Esophagus muscularis mucosa (tissue), 4 donors: ENCODE data around the gene PCNX2. TPM values are rescaled to one million over a fixed set of nuclear protein-coding genes. Genes with fewer than 3 reads are reported as not detected.

Source experiments
- DNase-seq: peaks from one replicate; pipeline ENCODE4 v3.0.0-alpha.2; 2017; ENCODE audit errors: extremely low spot score
- H3K27ac ChIP-seq, 4 donors: fragments of 200-600 bp; sonication (generic); replicated peaks in 1 of 4; 1 replicate in 3 of 4; 2 replicates in 1 of 4; pipeline ENCODE4 v1.5.1; 2016 to 2019; ENCODE audit warnings: mild to moderate bottlenecking in 1 of 4
- H3K27me3 ChIP-seq, 4 donors: fragments of 200-600 bp; sonication (generic); one replicate each; pipeline versions ENCODE4 v1.5.1 to v1.6.0; 2016 to 2019
- H3K36me3 ChIP-seq, 4 donors: fragments of 200-600 bp; sonication (generic); one replicate each; pipeline ENCODE4 v1.5.1; 2016 to 2019
- H3K4me1 ChIP-seq, 4 donors: fragments of 200-600 bp; sonication (generic); one replicate each; pipeline ENCODE4 v1.5.1; 2016 to 2019
- H3K4me3 ChIP-seq, 4 donors: fragments of 200-600 bp; sonication (generic); 1 replicate in 2 of 4; 2 replicates in 2 of 4; pipeline ENCODE4 v1.5.1; 2016 to 2019; ENCODE audit warnings: mild to moderate bottlenecking in 4 of 4, moderate library complexity in 1 of 4
- H3K9me3 ChIP-seq, 4 donors: fragments of 200-600 bp; sonication (generic); 1 replicate in 3 of 4; 2 replicates in 1 of 4; pipeline ENCODE4 v1.5.1; 2016 to 2019
- CTCF ChIP-seq, 3 experiments: fragments of 200-600 bp in 2 of 3; fragments of 450-650 bp in 1 of 3; sonication (generic) in 2 of 3; IDR thresholded peaks; one replicate each; pipeline ENCODE4 v1.5.1; 2017 to 2019; ENCODE audit warnings: antibody characterized with exemption in 3 of 3, mild to moderate bottlenecking in 2 of 3, moderate library complexity in 1 of 3
- EP300 ChIP-seq: sonication (generic); formaldehyde crosslinking; IDR thresholded peaks from one replicate; pipeline ENCODE4 v1.6.1; 2017; ENCODE audit warnings: antibody characterized with exemption
- POLR2A ChIP-seq: fragments of 450-650 bp; IDR thresholded peaks from one replicate; pipeline ENCODE4 v1.6.1; 2017; ENCODE audit warnings: antibody characterized with exemption, moderate library complexity, mild to moderate bottlenecking, low read depth
- POLR2AphosphoS5 ChIP-seq, 2 donors: sonication (generic); formaldehyde crosslinking; IDR thresholded peaks; one replicate each; pipeline ENCODE4 v1.6.1; 2017; ENCODE audit warnings: antibody characterized with exemption in 2 of 2
- WGBS: methylation state at CpG from one replicate; pipeline ENCODE4 v1.1.5; 2018; 5-methylcytosine and 5-hydroxymethylcytosine counted together
- intact Hi-C: fragments of 100-400 bp; cut with DNase I; formaldehyde crosslinking; loops from one replicate; pipeline ENCODE4 v1.15.1; 2023
- total RNA-seq, 4 donors: library from RNA; depleted of rRNA; stranded (reverse); fragments of >200 nt; gene quantifications; one replicate each; pipeline versions ENCODE4 v1.1.0 to v1.2.1, GENCODE V29; 2016

The PCNX2 gene
- total RNA-seq, 4 donors from 2014 or later: 5.7 to 23.3 (median 7.9) TPM

GRCh38 chr1:233333086-233333485 is 37.6 kb upstream of the PCNX2 start:
- H3K4me3 ChIP-seq: no peak overlapping the region
- TF ChIP-seq EP300 (no peak), POLR2AphosphoS5 (IDR thresholded peaks at IDR 0.05) (no peak), CTCF (IDR thresholded peaks at IDR 0.05) (no peak), POLR2A (no peak)
- DNase-seq: no peak
- no peaks in the 10 kb centered on the region for H3K9me3 ChIP-seq
- intact Hi-C loops: no loop called here
- H3K36me3 ChIP-seq: no peaks in the 10 kb centered on the region
- peaks cover 8 to 13% (median 11%) of the 10 kb centered on the region in 4 donors for H3K4me1 ChIP-seq
- H3K27me3 ChIP-seq: peaks cover 0 to 57% (median 3%) of the 10 kb centered on the region in 4 donors
- no peak overlapping the region for H3K27ac ChIP-seq
- WGBS: 100% methylated on average over 1 of the region's 1 CpG

DNA sequence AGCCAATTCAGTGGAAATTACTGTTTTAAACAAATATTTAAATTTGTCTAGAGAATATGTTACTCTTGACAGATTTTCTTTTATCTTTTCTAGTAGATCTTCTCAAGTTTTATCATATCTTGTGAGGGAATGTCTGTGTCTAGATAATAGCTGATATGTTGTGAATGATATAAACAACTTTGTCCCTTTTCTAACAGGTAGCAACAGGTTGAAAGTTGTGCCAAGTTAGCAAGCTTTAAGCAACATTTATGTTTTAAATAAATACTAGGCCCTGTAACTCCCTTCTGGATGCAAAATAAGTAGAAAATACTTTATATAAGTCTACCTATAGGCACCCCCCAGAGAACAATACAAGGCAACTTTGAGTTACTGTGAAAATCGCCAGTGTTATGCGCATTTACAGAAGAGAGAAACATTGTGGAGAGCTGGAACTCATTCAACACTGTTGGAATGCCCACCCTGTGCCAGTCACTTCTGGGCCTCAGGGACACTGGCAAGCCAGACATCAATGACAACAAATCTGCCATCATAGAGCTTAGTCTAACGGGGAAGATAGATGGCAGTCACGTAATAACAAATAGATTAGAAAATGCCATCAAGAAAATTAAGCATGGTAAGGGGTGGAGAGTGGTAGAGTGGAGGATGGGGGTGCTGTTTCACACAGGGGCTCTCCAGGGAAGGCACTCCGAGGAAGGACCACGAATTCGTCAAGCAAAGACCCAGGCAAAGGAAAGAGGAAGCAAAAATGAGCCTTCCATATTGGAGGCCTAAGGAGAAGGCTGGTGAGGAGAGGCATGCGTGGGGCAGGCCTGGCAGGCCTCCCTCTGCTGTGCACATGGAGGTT is 36.4 kb upstream of the PCNX2 start:
- H3K4me3 ChIP-seq: no peak overlapping the region
- no peaks in the 10 kb centered on the region for H3K9me3 ChIP-seq
- 80% methylated on average over 8 of the region's 8 CpGs for whole genome bisulfite sequencing
- TF ChIP-seq POLR2A (no peak), CTCF (IDR thresholded peaks at IDR 0.05) (no peak), EP300 (no peak), POLR2AphosphoS5 (IDR thresholded peaks at IDR 0.05) (no peak)
- DNase-seq: no peak
- peaks cover 14 to 25% (median 23%) of the 10 kb centered on the region in 4 donors for H3K4me1 ChIP-seq
- peaks cover 0 to 68% (median 3%) of the 10 kb centered on the region in 4 donors for H3K27me3 ChIP-seq
- no peaks in the 10 kb centered on the region for H3K36me3 ChIP-seq
- H3K27ac ChIP-seq: no peak overlapping the region
- intact Hi-C loops: no loop called here

GRCh38 chr1:233328142-233328921 is 32.8 kb upstream of the PCNX2 start:
- no peak for DNase-seq
- TF ChIP-seq EP300: no peak
- no peak for TF ChIP-seq POLR2AphosphoS5 (IDR thresholded peaks at IDR 0.05)
- TF ChIP-seq POLR2A: no peak
- no peak for TF ChIP-seq CTCF (IDR thresholded peaks at IDR 0.05)
- Histone ChIP-seq H3K9me3 (no peaks in the 10 kb centered on the region), H3K36me3 (no peaks in the 10 kb centered on the region), H3K4me3 (peak overlapping the region; percentile 61 to 76 (median 66)), H3K4me1 (peaks cover 14 to 25% (median 24%) of the 10 kb centered on the region in 4 donors), H3K27ac (peak overlapping the region in 1 of 4 donors; percentile 29), H3K27me3 (peaks cover 0 to 55% (median 3%) of the 10 kb centered on the region in 4 donors)
- 2% methylated on average over 22 of the region's 96 CpGs for WGBS
- intact Hi-C loops: no loop called here

DNA sequence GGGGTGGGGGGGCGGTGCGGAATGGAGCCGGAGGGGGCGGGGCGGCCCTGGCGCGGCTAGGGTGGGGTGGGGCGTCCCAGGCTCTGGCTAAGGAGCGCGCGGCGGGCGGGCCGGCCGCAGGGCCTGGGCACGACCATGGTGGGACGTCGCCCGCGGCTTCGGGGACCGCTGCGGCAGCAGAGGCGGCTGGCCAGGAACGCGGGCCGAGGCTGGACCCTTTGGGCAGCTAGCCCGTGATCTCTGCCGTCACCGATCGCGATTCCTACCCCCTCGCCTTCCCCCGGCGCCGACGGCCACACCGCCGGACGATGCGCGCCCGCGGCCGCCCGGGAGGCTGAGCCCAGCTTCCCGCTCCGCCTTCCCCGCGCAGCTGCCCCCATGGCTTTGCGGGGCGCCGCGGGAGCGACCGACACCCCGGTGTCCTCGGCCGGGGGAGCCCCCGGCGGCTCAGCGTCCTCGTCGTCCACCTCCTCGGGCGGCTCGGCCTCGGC is 32.2 kb upstream of the PCNX2 start, which contains the start of gene MAP3K21:
MAP3K21 (plus strand) TSS at position 74 of the 491 bp plus-strand sequence; CDS start at position 379, 305 bp downstream.
- DNase-seq: no peak
- Histone ChIP-seq H3K4me3 (peak within 1 kb of the TSS; percentile 61 to 76 (median 66)), H3K27me3 (peaks cover 0 to 55% (median 3%) of the 10 kb centered on the region in 4 donors), H3K9me3 (no peaks in the 10 kb centered on the region), H3K27ac (peak within 1 kb of the TSS in 1 of 4 donors; percentile 29), H3K4me1 (peaks cover 14 to 25% (median 24%) of the 10 kb centered on the region in 4 donors), H3K36me3 (no peaks in the 10 kb centered on the region)
- intact Hi-C loops: no loop called here
- TF ChIP-seq POLR2A (no peak), POLR2AphosphoS5 (IDR thresholded peaks at IDR 0.05) (no peak), EP300 (no peak), CTCF (IDR thresholded peaks at IDR 0.05) (no peak)
- 0% methylated on average over 3 of the region's 68 CpGs for WGBS
